HepG2 (cell line): ENCODE measurements around the gene SLC25A1. TPM values are rescaled to one million over a fixed set of nuclear protein-coding genes. Genes with fewer than 3 reads are reported as not detected.

ENCODE experiments used
- ATAC-seq: fragments of 200-7000 bp; cut with Tn5 transposase; 3 replicates; pipeline ENCODE4 v1.9.1; 2020; ENCODE audit warnings: mild to moderate bottlenecking, moderate library complexity
- BruUV-seq: library from RNA; stranded (reverse); fragments of 400-500 nt; replicated peaks from 2 replicates; lab custom pipeline; 2021; lab: Mats Ljungman, UMichigan
- CTCF ChIA-PET: fragments of 300-600 bp; formaldehyde crosslinking; extraction: SDS; loops from one replicate; lab custom pipeline; 2021; ENCODE audit warnings: low total read pairs, inconsistent platforms, low intra/inter-chr PET ratio; lab: Yijun Ruan, JAX
- POLR2A ChIA-PET: fragments of 350-600 bp; sonication (Branson Sonifier 250); formaldehyde crosslinking; loops from one replicate; lab custom pipeline; 2020; ENCODE audit warnings: antibody characterized with exemption, inconsistent platforms; lab: Yijun Ruan, JAX
- DNase-seq: peaks from one replicate; pipeline ENCODE4 v3.0.0-alpha.2; 2015; ENCODE audit warnings: low spot score
- FAIRE-seq: peaks from 3 replicates; lab custom pipeline; 2011; peaks lifted over from hg19 to GRCh38; lab: Jason Lieb, UNC
- H2AFZ ChIP-seq: one replicate; pipeline ENCODE4 v1.6.1; 2011; ENCODE audit warnings: low read length, inconsistent platforms
- H3K27ac ChIP-seq: fragments of 300-600 bp; 3 replicates; pipeline ENCODE4 v1.8.0; 2011; ENCODE audit warnings: mixed run types, mild to moderate bottlenecking, mixed read lengths, low read length, inconsistent platforms; ENCODE audit not compliant: insufficient read depth; ENCODE audit errors: extremely low read length
- H3K27me3 ChIP-seq, 2 experiments: fragments of 200-600 bp in 1 of 2; 2 replicates in 1 of 2; 3 replicates in 1 of 2; pipeline versions ENCODE4 v1.6.0 to v1.8.0; 2011; ENCODE audit warnings: low read length in 2 of 2, mild to moderate bottlenecking in 2 of 2, moderate library complexity in 2 of 2, inconsistent platforms in 1 of 2; ENCODE audit not compliant: insufficient read depth in 2 of 2, control insufficient read depth in 1 of 2
- H3K36me3 ChIP-seq, 2 experiments: fragments of 200-600 bp in 1 of 2; replicated peaks in 1 of 2; 2 replicates in 1 of 2; 3 replicates in 1 of 2; pipeline versions ENCODE4 v1.5.1 to v1.8.0; 2011; ENCODE audit warnings: low read length in 2 of 2, inconsistent platforms in 1 of 2; ENCODE audit not compliant: insufficient read depth in 2 of 2, control insufficient read depth in 1 of 2
- H3K4me1 ChIP-seq: 2 replicates; pipeline ENCODE4 v1.5.1; 2012; ENCODE audit warnings: low read length, inconsistent platforms; ENCODE audit not compliant: insufficient read depth
- H3K4me2 ChIP-seq: 2 replicates; pipeline ENCODE4 v1.6.0; 2011; ENCODE audit warnings: low read depth, low read length, inconsistent platforms
- H3K4me3 ChIP-seq, 3 experiments: fragments of 200-600 bp in 1 of 3; sonication (generic), shearing (Covaris generic) in 1 of 3; replicated peaks in 1 of 3; 2 replicates each; pipeline ENCODE4 v1.5.1; 2011 to 2016; ENCODE audit warnings: low read length in 3 of 3, inconsistent platforms in 2 of 3, low read depth in 2 of 3, mild to moderate bottlenecking in 2 of 3, control low read depth in 1 of 3, mixed read lengths in 1 of 3; ENCODE audit not compliant: insufficient read depth in 1 of 3
- H3K79me2 ChIP-seq: one replicate; pipeline ENCODE4 v1.6.1; 2011; ENCODE audit warnings: low read length, inconsistent platforms; ENCODE audit not compliant: insufficient read depth
- H3K9ac ChIP-seq: 2 replicates; pipeline ENCODE4 v1.6.0; 2011; ENCODE audit warnings: mild to moderate bottlenecking, low read depth, low read length, inconsistent platforms; ENCODE audit not compliant: insufficient read depth
- H3K9me3 ChIP-seq: 2 replicates; pipeline ENCODE4 v1.5.1; 2012; ENCODE audit warnings: mild to moderate bottlenecking, low read length
- H4K20me1 ChIP-seq: 2 replicates; pipeline ENCODE4 v1.6.0; 2011; ENCODE audit warnings: inconsistent platforms, mild to moderate bottlenecking, low read length, moderate library complexity; ENCODE audit not compliant: insufficient read depth
- CCDC6 ChIP-seq: sonication (generic); formaldehyde crosslinking; IDR thresholded peaks from 2 replicates; pipeline ENCODE4 v1.8.1; 2022; ENCODE audit warnings: mild to moderate bottlenecking, missing genetic modification reagents, moderate library complexity
- FOXK1 ChIP-seq: sonication (generic); formaldehyde crosslinking; IDR thresholded peaks from 2 replicates; pipeline ENCODE4 v1.4.0; 2020; ENCODE audit warnings: low read depth, missing genetic modification reagents, borderline replicate concordance
- MED1 ChIP-seq: sonication (generic); formaldehyde crosslinking; IDR thresholded peaks from 2 replicates; pipeline ENCODE4 v1.4.0; 2020; ENCODE audit warnings: missing genetic modification reagents
- RXRB ChIP-seq: IDR thresholded peaks from 2 replicates; pipeline ENCODE4 v1.6.1; 2016; ENCODE audit warnings: borderline replicate concordance, missing genetic modification reagents, missing compliant biosample characterization
- SALL2 ChIP-seq: sonication (generic); formaldehyde crosslinking; IDR thresholded peaks from 2 replicates; pipeline ENCODE4 v1.8.1; 2023; ENCODE audit warnings: mild to moderate bottlenecking, missing genetic modification reagents, inconsistent platforms
- TCF12 ChIP-seq, 2 experiments: fragments of 450-650 bp in 1 of 2; sonication (generic) in 1 of 2; formaldehyde crosslinking in 1 of 2; IDR thresholded peaks; 2 replicates each; pipeline versions ENCODE4 v1.6.1 to v1.8.0; 2017 to 2022; ENCODE audit warnings: antibody characterized with exemption in 1 of 2, mild to moderate bottlenecking in 1 of 2, missing genetic modification reagents in 1 of 2, moderate library complexity in 1 of 2
- TFDP1 ChIP-seq: IDR thresholded peaks from 2 replicates; pipeline ENCODE4 v1.6.1; 2016; ENCODE audit warnings: missing compliant biosample characterization, missing genetic modification reagents, borderline replicate concordance
- TRIM22 ChIP-seq: fragments of 450-650 bp; IDR thresholded peaks from 2 replicates; pipeline ENCODE4 v1.6.1; 2017
- ZNF234 ChIP-seq: sonication (generic); formaldehyde crosslinking; conservative IDR thresholded peaks from 2 replicates; pipeline ENCODE4 v1.5.1; 2020; ENCODE audit warnings: mild to moderate bottlenecking, missing genetic modification reagents
- ZNF713 ChIP-seq: sonication (generic); formaldehyde crosslinking; IDR thresholded peaks from 2 replicates; pipeline ENCODE4 v1.4.0; 2020; ENCODE audit warnings: mild to moderate bottlenecking, missing genetic modification reagents
- WGBS: methylation state at CpG from one replicate; pipeline ENCODE4 v1.1.6; 2017; ENCODE audit warnings: low lambda C conversion rate; 5-methylcytosine and 5-hydroxymethylcytosine counted together
- in situ Hi-C: cut with HindIII; loops from 2 replicates; pipeline ENCODE4 v1.10.0; 2017; ENCODE audit warnings: low pct_unique_long_range_greater_than_20kb; ENCODE audit not compliant: extremely low pct_ligation_motif_present
- intact Hi-C: fragments of 100-400 bp; cut with micrococcal nuclease; formaldehyde crosslinking; loops from one replicate; pipeline ENCODE4 v1.10.0; 2022; ENCODE audit not compliant: unreplicated experiment
- polyA plus RNA-seq, 8 experiments: library from polyadenylated mRNA; depleted of rRNA in 3 of 8; stranded (reverse) in 7 of 8; unstranded in 1 of 8; fragments of >200 nt; fragmentation: Illumina TruSeq in 4 of 8; extraction: Trizol in 4 of 8; gene quantifications; 2 replicates each; pipeline versions ENCODE4 v1.2.1 to v1.2.3, GENCODE V29; 2011 to 2016; ENCODE audit warnings: low read depth in 4 of 8, missing spikeins in 1 of 8, mixed read lengths in 1 of 8; ENCODE audit not compliant: insufficient read depth in 1 of 8
- total RNA-seq, 5 experiments: library from RNA; depleted of rRNA; stranded (reverse); fragments of >200 nt; fragmentation: Illumina TruSeq; extraction: Trizol; gene quantifications; 2 replicates each; pipeline ENCODE4 v1.2.3, GENCODE V29; 2016; ENCODE audit warnings: low read depth in 1 of 5
- TF ChIP-seq, protein P1 (sequence below): sonication (generic); formaldehyde crosslinking; IDR thresholded peaks from 2 replicates; pipeline ENCODE4 v1.4.0; 2020; ENCODE audit warnings: missing genetic modification reagents

Gene SLC25A1
- total and polyA plus RNA-seq, 2 of the 13 experiments (the other 11 are each of a cell fraction or from before 2014, with no cell fraction given): 49.4 to 161 TPM

DNA sequence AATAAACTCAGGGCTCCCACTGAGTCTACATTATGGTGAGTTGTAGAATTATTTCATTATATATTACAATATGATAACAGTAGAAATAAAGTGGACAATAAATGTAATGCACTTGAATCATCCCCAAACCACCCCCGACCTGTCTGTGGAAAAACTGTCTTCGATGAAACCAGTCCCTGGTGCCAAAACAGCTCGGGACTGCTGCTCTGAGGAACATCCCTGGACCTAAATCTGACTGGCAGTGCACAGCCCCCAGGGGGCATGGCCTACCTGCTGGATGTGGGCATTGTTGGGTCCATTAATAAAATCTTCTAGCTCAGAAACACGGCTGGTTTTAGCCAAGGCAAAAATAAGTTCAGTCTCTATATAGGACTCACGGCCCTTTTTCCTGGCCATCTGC, 29.3 kb upstream of the SLC25A1 start (continued):
- no peak for TF ChIP-seq TRIM22
- TF ChIP-seq FOXK1 (CRISPR knock-in tag): no peak

DNA sequence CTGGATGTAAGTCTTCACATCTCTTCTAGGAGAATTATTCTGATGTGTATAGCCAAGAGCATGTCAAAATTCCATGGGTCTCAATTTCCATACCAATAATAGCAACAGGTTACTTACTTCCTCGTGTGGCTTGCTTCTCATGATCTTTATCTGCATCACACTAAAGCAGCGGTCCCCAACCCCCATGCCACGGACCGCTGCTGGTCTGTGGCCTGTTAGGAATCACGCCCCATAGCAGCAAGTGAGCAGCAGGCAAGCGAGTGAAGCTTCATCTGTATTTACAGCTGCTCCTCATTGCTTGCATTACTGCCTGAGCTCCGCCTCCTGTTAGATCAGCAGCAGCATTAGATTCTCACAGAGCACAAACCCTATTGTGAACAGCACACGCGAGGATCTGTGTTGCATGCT, 28.9 kb upstream of the SLC25A1 start:
- H3K9ac ChIP-seq: no peak overlapping the region
- H3K79me2 ChIP-seq: no peaks in the 10 kb centered on the region
- FAIRE-seq (no peak), ATAC-seq (no peak), DNase-seq (no peak)
- CTCF ChIA-PET: no interaction called here
- peaks cover 4 to 14% of the 10 kb centered on the region in 2 experiments; a peak in 2 of 5 replicates for H3K36me3 ChIP-seq
- H3K4me1 ChIP-seq: no peaks in the 10 kb centered on the region
- no peak overlapping the region for H3K4me3 ChIP-seq
- no peaks in the 10 kb centered on the region for H3K27me3 ChIP-seq
- no peaks in the 10 kb centered on the region for H4K20me1 ChIP-seq
- intact Hi-C loops (no loop called here), in situ Hi-C loops (loop anchor here (10.0 kb wide), 1 partner anchor 57 kb away; no protein-coding TSS in a partner anchor)
- H3K27ac ChIP-seq: no peak overlapping the region
- no peaks in the 10 kb centered on the region for H3K9me3 ChIP-seq
- BruUV-seq: no TSS peak
- H3K4me2 ChIP-seq: no peak overlapping the region
- H2AFZ ChIP-seq: no peak overlapping the region
- POLR2A ChIA-PET: interaction anchor here (1.5 kb wide), 1 partner anchor 28 kb away, joined by 3 read pairs; the partner anchor contains the start of gene SLC25A1
- WGBS: 95% methylated on average over 9 of the region's 9 CpGs
- no peak for TF ChIP-seq RXRB (CRISPR knock-in tag)
- TF ChIP-seq ZNF713: no peak
- TF ChIP-seq ZNF234 (CRISPR knock-in tag): no peak
- no peak for TF ChIP-seq MED1 (CRISPR knock-in tag)
- TF ChIP-seq TFDP1 (CRISPR knock-in tag): no peak
- no peak for TF ChIP-seq TCF12 (IDR thresholded peaks at IDR 0.05)
- no peak for TF ChIP-seq TCF12 (CRISPR knock-in tag; IDR thresholded peaks at IDR 0.05)
- TF ChIP-seq CCDC6 (CRISPR knock-in tag): no peak
- no peak for TF ChIP-seq SALL2 (CRISPR knock-in tag)
- TF ChIP-seq, protein P1, sequence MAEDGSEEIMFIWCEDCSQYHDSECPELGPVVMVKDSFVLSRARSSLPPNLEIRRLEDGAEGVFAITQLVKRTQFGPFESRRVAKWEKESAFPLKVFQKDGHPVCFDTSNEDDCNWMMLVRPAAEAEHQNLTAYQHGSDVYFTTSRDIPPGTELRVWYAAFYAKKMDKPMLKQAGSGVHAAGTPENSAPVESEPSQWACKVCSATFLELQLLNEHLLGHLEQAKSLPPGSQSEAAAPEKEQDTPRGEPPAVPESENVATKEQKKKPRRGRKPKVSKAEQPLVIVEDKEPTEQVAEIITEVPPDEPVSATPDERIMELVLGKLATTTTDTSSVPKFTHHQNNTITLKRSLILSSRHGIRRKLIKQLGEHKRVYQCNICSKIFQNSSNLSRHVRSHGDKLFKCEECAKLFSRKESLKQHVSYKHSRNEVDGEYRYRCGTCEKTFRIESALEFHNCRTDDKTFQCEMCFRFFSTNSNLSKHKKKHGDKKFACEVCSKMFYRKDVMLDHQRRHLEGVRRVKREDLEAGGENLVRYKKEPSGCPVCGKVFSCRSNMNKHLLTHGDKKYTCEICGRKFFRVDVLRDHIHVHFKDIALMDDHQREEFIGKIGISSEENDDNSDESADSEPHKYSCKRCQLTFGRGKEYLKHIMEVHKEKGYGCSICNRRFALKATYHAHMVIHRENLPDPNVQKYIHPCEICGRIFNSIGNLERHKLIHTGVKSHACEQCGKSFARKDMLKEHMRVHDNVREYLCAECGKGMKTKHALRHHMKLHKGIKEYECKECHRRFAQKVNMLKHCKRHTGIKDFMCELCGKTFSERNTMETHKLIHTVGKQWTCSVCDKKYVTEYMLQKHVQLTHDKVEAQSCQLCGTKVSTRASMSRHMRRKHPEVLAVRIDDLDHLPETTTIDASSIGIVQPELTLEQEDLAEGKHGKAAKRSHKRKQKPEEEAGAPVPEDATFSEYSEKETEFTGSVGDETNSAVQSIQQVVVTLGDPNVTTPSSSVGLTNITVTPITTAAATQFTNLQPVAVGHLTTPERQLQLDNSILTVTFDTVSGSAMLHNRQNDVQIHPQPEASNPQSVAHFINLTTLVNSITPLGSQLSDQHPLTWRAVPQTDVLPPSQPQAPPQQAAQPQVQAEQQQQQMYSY: no peak
